Peyer's patch (tissue), 4 donors: ENCODE measurements around the gene ZNF496.

Experiments used
- POLR2A ChIP-seq, 2 donors: fragments of 450-650 bp; IDR thresholded peaks; one replicate each; pipeline ENCODE4 v1.5.1; 2017; ENCODE audit warnings: antibody characterized with exemption in 2 of 2, mild to moderate bottlenecking in 2 of 2, moderate library complexity in 2 of 2
- TF ChIP-seq, protein P1 (sequence below), 6 experiments: fragments of 450-650 bp in 4 of 6; fragments of 200-600 bp in 2 of 6; sonication (generic) in 1 of 6; IDR thresholded peaks; one replicate each; pipeline ENCODE4 v1.5.1; 2017 to 2019; ENCODE audit warnings: antibody characterized with exemption in 6 of 6, mild to moderate bottlenecking in 3 of 6, moderate library complexity in 1 of 6

DNA sequence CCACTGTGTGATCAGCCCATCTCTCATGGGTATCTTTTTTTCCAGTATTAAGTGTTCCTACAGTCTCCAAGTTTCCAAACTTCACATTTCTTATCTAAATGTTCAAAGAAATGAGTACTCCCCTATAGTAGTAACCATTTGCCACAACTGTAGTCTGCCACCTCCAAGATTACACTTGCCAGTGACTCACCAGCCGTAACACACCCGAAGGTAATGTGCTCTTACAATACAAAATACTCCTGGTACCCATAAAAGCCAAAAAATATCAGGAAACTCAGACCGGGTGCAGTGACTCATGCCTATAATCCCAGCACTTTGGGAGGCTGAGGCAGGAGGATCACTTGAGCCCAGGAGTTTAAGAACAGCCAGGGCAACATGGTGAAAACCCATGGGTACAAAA is 20.5 kb upstream of the ZNF496 start:
- TF ChIP-seq, protein P1, sequence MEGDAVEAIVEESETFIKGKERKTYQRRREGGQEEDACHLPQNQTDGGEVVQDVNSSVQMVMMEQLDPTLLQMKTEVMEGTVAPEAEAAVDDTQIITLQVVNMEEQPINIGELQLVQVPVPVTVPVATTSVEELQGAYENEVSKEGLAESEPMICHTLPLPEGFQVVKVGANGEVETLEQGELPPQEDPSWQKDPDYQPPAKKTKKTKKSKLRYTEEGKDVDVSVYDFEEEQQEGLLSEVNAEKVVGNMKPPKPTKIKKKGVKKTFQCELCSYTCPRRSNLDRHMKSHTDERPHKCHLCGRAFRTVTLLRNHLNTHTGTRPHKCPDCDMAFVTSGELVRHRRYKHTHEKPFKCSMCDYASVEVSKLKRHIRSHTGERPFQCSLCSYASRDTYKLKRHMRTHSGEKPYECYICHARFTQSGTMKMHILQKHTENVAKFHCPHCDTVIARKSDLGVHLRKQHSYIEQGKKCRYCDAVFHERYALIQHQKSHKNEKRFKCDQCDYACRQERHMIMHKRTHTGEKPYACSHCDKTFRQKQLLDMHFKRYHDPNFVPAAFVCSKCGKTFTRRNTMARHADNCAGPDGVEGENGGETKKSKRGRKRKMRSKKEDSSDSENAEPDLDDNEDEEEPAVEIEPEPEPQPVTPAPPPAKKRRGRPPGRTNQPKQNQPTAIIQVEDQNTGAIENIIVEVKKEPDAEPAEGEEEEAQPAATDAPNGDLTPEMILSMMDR (IDR thresholded peaks at IDR 0.05), result no peak
- no peak for TF ChIP-seq POLR2A (IDR thresholded peaks at IDR 0.05)
